Gastrocnemius medialis (tissue), 4 donors: ENCODE results near the gene BORA. TPM values are rescaled to one million over a fixed set of nuclear protein-coding genes. Genes with fewer than 3 reads are reported as not detected.

Experiments
- ATAC-seq, 2 donors: fragments of 150-250 bp; one replicate each; pipeline ENCODE4 v1.9.1; 2016
- DNase-seq, 2 donors: peaks; one replicate each; pipeline ENCODE4 v3.0.0-alpha.2; 2019
- H3K27ac ChIP-seq, 4 donors: fragments of 200-600 bp; sonication (generic); 1 replicate in 1 of 4; 2 replicates in 3 of 4; pipeline ENCODE4 v1.5.1; 2016 to 2018; ENCODE audit warnings: mild to moderate bottlenecking in 2 of 4, moderate library complexity in 1 of 4
- H3K27me3 ChIP-seq, 3 donors: fragments of 200-600 bp; sonication (generic) in 2 of 3; 1 replicate in 1 of 3; 2 replicates in 2 of 3; pipeline versions ENCODE4 v1.5.1 to v1.6.0; 2016 to 2019; ENCODE audit warnings: mild to moderate bottlenecking in 1 of 3, moderate library complexity in 1 of 3
- H3K36me3 ChIP-seq, 2 donors: fragments of 200-600 bp; sonication (generic) in 1 of 2; one replicate each; pipeline ENCODE4 v1.5.1; 2017 to 2018
- H3K4me1 ChIP-seq, 2 donors: fragments of 200-600 bp; sonication (generic) in 1 of 2; one replicate each; pipeline ENCODE4 v1.5.1; 2016 to 2017; ENCODE audit warnings: mild to moderate bottlenecking in 2 of 2
- H3K4me3 ChIP-seq, 4 donors: fragments of 200-600 bp; sonication (generic) in 3 of 4; 1 replicate in 1 of 4; 2 replicates in 3 of 4; pipeline ENCODE4 v1.5.1; 2016 to 2019; ENCODE audit warnings: mild to moderate bottlenecking in 2 of 4
- H3K9me3 ChIP-seq, 3 donors: fragments of 200-600 bp; sonication (generic) in 2 of 3; 1 replicate in 1 of 3; 2 replicates in 2 of 3; pipeline ENCODE4 v1.5.1; 2016 to 2019
- POLR2A ChIP-seq, 2 donors: fragments of 450-650 bp; IDR thresholded peaks; one replicate each; pipeline ENCODE4 v1.6.1; 2017; ENCODE audit warnings: antibody characterized with exemption in 2 of 2, mild to moderate bottlenecking in 2 of 2, moderate library complexity in 2 of 2
- in situ Hi-C, 4 donors: fragments of 200-750 bp; cut with MboI; loops; one replicate each; pipeline versions ENCODE4 v1.15.0 to v1.8.0; 2017; ENCODE audit warnings: low sequenced_read_pairs in 4 of 4
- intact Hi-C: fragments of 100-400 bp; cut with DNase I; formaldehyde crosslinking; loops from one replicate; pipeline ENCODE4 v1.15.1; 2023; ENCODE audit warnings: low total_unique reads
- total RNA-seq, 4 donors: library from RNA; depleted of rRNA; stranded (reverse); fragments of >200 nt; gene quantifications; one replicate each; pipeline versions ENCODE4 v1.1.0 to v1.2.3, GENCODE V29; 2016
- TF ChIP-seq, protein P1 (sequence below), 5 experiments: fragments of 450-650 bp in 3 of 5; fragments of 200-600 bp in 2 of 5; sonication (generic) in 2 of 5; IDR thresholded peaks in 4 of 5; conservative IDR thresholded peaks in 1 of 5; 1 replicate in 4 of 5; 2 replicates in 1 of 5; pipeline ENCODE4 v1.5.1; 2016 to 2019; ENCODE audit warnings: antibody characterized with exemption in 5 of 5, mild to moderate bottlenecking in 3 of 5, moderate library complexity in 3 of 5

BORA gene
- total RNA-seq, result 1 to 10 TPM in 3 of 4 donors, under 1 TPM in 1; 0.97 to 4.0 (median 1.4) TPM

DNA sequence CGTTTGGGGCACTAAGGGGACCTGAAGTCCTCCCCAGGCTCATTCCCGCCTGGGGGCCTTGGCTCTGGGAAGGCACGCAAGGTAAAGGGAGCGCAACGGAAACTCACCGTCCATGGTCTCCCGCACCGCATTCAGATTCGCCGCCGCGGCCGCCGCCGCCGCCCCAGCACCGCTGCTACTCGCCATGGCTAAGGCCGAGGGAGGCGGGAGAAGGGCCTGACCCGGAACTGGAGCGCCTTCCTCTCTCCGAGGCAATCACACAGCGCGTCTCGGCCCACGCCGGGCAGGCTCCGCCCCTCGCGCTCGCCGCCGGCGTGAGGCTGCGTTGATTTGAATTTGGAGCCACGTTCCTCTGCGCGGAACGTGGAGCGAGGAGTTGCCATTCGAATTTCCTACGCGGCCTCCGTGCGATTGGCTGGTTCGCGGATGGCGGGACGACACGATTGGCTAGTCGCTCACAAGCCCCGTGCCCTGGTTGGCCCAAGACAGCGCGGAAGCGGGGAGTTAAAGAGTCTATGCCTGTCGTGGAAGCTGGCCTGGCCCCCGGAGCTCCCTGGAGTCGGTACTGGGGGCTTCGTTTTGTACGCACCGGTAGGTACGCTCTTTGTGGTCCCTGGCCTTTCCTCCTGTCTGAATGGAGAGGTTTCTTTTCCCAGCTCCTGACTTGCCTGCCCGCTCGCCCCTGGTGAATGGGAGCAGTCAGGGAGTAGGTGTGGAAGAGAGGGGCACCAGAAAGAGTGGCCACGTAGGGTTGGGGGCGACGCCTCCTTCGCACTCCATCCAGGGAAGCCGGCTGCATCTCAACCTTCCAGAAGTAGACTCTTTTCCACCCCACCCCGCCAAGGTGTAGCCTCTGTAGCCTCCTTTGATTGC lies at the start of gene BORA, which contains the start of gene MZT1:
Gene BORA, plus strand, starts transcription at position 507 of the 873 bp plus-strand sequence. CDS start 1,018 bp downstream, outside the sequence.
Gene MZT1, minus strand, starts transcription at position 213 of the 873 bp plus-strand sequence. Its CDS starts 27 bp downstream, at position 186.
- H3K27me3 ChIP-seq, result no peaks in the 10 kb centered on the region
- ATAC-seq, result peak; percentile 98
- in situ Hi-C loops, result loop anchor here in 1 of 4 donors (5.0 kb wide), 1 partner anchor 55 kb away; the partner anchor contains the start of genes DIS3 and PIBF1
- H3K4me1 ChIP-seq, result peaks cover 8 to 18% of the 10 kb centered on the region in 2 donors
- H3K4me3 ChIP-seq, result peak within 1 kb of the TSS; percentile 75 to 90 (median 82)
- peak; percentile 89 to 94 for DNase-seq
- intact Hi-C loops, result loop anchor here (1.0 kb wide), 1 partner anchor 55 kb away; the partner anchor contains the start of gene PIBF1
- H3K36me3 ChIP-seq, result no peaks in the 10 kb centered on the region
- H3K27ac ChIP-seq, result peak within 1 kb of the TSS; percentile 71 to 81 (median 76)
- H3K9me3 ChIP-seq, result no peaks in the 10 kb centered on the region
- TF ChIP-seq POLR2A (IDR thresholded peaks at IDR 0.05), result peak in 1 of 2 donors; percentile 24
- TF ChIP-seq, protein P1, sequence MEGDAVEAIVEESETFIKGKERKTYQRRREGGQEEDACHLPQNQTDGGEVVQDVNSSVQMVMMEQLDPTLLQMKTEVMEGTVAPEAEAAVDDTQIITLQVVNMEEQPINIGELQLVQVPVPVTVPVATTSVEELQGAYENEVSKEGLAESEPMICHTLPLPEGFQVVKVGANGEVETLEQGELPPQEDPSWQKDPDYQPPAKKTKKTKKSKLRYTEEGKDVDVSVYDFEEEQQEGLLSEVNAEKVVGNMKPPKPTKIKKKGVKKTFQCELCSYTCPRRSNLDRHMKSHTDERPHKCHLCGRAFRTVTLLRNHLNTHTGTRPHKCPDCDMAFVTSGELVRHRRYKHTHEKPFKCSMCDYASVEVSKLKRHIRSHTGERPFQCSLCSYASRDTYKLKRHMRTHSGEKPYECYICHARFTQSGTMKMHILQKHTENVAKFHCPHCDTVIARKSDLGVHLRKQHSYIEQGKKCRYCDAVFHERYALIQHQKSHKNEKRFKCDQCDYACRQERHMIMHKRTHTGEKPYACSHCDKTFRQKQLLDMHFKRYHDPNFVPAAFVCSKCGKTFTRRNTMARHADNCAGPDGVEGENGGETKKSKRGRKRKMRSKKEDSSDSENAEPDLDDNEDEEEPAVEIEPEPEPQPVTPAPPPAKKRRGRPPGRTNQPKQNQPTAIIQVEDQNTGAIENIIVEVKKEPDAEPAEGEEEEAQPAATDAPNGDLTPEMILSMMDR (IDR thresholded peaks at IDR 0.05 in 4 of 5, conservative IDR thresholded peaks at IDR 0.05 in 1 of 5), result no peak

DNA sequence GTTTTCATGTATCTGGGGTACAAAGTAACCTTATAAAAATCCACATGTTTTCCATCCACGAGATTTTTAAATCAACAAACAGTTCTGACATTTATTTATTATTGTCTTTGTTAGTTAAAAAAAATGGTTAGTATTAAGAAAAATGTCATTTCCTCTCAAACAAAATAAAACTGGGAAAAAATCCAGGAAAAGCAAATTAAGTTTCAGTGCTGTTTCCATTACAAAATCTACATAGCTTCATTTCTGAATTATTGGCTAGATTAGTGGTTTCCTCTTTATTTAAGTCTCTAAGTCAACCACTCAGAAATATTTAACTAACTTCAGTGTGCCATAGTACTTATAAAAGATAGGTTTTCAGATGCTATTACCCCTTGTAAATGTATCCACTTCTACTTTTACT lies 49.4 kb upstream of the BORA start:
- TF ChIP-seq POLR2A (IDR thresholded peaks at IDR 0.05), result no peak
- TF ChIP-seq, protein P1 (IDR thresholded peaks at IDR 0.05 in 4 of 5, conservative IDR thresholded peaks at IDR 0.05 in 1 of 5), result no peak
- in situ Hi-C loops (no loop called here), intact Hi-C loops (no loop called here)
- Histone ChIP-seq H3K27ac (no peak overlapping the region), H3K27me3 (no peaks in the 10 kb centered on the region), H3K4me1 (no peaks in the 10 kb centered on the region), H3K36me3 (no peaks in the 10 kb centered on the region), H3K9me3 (no peaks in the 10 kb centered on the region), H3K4me3 (no peak overlapping the region)
- ATAC-seq (no peak), DNase-seq (no peak)

DNA sequence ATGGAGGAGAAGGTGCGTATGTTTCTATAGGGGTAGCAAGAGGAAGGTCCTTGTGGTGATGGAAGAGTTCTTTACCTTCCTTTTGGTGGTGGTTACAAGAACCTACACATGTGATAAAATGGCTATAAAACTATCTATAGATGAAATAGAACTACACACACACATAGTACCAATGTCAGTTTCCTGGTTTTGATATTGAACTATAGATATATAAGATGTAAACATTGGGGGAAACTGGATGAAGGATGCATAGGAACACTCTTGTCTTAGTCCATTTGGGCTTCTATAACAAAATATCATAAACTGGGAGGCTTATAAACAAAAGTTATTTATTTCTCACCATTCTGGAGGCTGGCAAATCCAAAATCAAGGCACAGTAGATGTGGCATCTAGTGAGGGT lies 47.4 kb upstream of the BORA start:
- no peak for DNase-seq
- intact Hi-C loops, result no loop called here

DNA sequence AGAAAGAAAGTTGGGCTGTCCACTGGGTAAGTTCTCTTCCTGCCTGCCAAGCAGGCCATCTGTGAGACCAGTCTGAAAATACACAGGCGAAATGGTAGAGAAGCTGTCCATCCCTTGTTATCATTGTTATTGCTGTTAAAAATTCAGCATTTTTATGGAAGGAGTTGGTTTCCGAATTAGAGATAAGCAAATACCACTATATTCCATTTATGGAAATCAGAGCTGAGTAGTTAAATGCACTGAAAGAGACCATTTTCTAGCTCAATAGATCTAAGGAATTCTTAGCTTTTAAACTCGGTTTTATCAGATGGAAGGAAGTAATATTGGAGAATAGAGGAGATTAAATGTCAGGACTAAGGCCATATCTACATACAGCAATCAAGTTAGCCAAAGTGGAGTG lies 41.0 kb upstream of the BORA start:
- H3K4me1 ChIP-seq, result no peaks in the 10 kb centered on the region
- TF ChIP-seq, protein P1 (IDR thresholded peaks at IDR 0.05 in 4 of 5, conservative IDR thresholded peaks at IDR 0.05 in 1 of 5), result no peak
- TF ChIP-seq POLR2A (IDR thresholded peaks at IDR 0.05), result no peak
- in situ Hi-C loops, result no loop called here

More for the DNA sequence above, 47.4 kb upstream of the BORA start:
- H3K9me3 ChIP-seq, result no peaks in the 10 kb centered on the region
- in situ Hi-C loops, result no loop called here
- no peak for ATAC-seq
- H3K4me3 ChIP-seq, result no peak overlapping the region
- H3K36me3 ChIP-seq, result no peaks in the 10 kb centered on the region
- H3K27ac ChIP-seq, result no peak overlapping the region
- H3K4me1 ChIP-seq, result no peaks in the 10 kb centered on the region
- TF ChIP-seq, protein P1 (IDR thresholded peaks at IDR 0.05 in 4 of 5, conservative IDR thresholded peaks at IDR 0.05 in 1 of 5), result no peak
- TF ChIP-seq POLR2A (IDR thresholded peaks at IDR 0.05), result no peak
- H3K27me3 ChIP-seq, result no peaks in the 10 kb centered on the region

More for the DNA sequence above, 41.0 kb upstream of the BORA start:
- Histone ChIP-seq H3K27ac (no peak overlapping the region), H3K27me3 (no peaks in the 10 kb centered on the region), H3K9me3 (no peaks in the 10 kb centered on the region), H3K4me3 (no peak overlapping the region), H3K36me3 (no peaks in the 10 kb centered on the region)
- ATAC-seq (no peak), DNase-seq (no peak)
- intact Hi-C loops, result no loop called here
